ENCODE measurements around the gene TNFRSF14.

GRCh38 chr1:2564006-2564814 lies 8.0 kb downstream of the TNFRSF14 start:
- TF ChIP-seq POLR2AphosphoS5 (IDR thresholded peaks at IDR 0.05; ENCODE audit: low read depth) (no peak), CTCF (IDR thresholded peaks at IDR 0.05; ENCODE audit: insufficient read depth, low read length) (no peak), REST (IDR thresholded peaks at IDR 0.05; ENCODE audit: insufficient replicate concordance, low read depth) (no peak)

Measured in HL-60 (cell line).